Stimulated activated CD8-positive, alpha-beta memory T cell treated with anti-CD3 and anti-CD28 coated beads, Interleukin-12 subunit alpha, Interleukin-12 subunit beta, amount 100 ng/mL, for 24 hours (primary cell): ENCODE results near the gene SLC6A3.

ENCODE experiments used
- DNase-seq: peaks from one replicate; pipeline ENCODE4 v3.0.0-alpha.2; 2020; ENCODE audit errors: extremely low read depth

Gene SLC6A3

GRCh38 chr5:1405539-1406530 is 39.4 kb downstream of the SLC6A3 start:
- no peak for DNase-seq

DNA sequence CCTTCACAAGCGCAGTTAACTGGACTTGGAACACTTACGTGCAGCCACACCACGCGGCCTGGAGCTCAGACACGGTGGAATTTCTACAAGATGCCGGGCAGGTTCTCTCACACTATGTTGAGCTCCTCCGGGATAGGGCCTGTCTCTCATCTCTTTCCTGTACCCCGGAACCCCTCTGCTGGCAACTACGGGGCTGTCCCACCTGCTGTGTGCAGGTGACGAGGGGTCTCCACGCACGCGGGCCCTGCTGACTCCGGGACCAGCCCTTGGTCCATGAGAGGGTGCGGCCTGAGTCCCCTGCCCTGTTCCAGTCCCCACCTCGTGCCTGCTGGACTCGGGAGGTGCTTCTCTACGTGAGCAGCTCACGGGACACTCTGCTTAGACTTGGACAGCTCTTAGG is 40.1 kb downstream of the SLC6A3 start:
- DNase-seq, result no peak

- no peak for DNase-seq
Observed at GRCh38 chr5:1404062-1404461, 41.2 kb downstream of the SLC6A3 start.

DNA sequence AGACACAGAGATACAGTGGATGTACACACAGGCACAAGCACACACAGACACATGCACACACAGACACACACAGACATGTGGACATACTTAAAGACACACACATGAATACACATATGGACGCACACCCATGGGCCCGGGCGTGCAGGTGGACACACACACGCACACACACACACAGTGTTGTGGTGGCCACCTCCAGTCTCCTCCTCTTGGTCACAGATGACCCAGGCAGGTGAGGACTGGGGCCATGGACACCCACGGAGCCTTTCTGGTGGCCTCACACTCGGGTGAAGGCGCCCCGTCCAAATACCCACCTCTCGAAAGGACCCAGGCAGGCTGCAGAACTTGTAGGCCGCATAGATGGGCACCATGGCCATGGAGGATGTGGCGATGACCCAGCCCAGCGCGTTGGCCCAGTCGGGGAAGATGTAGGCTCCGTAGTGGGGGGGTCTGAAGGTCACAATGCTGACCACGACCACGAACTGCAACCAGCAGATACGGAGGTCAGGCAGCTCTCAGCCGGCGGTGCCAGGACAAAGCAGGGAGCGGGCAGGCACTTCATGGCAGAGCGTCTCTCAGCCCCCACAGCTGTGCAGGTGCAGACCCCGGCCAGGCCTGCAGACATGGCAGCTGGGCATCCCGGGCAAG is 42.5 kb downstream of the SLC6A3 start:
- no peak for DNase-seq

- no peak for DNase-seq
Observed at GRCh38 chr5:1401536-1402138, 43.6 kb downstream of the SLC6A3 start.

GRCh38 chr5:1400936-1401335 is 44.3 kb downstream of the SLC6A3 start:
- no peak for DNase-seq

GRCh38 chr5:1400211-1400855 is 44.9 kb downstream of the SLC6A3 start:
- no peak for DNase-seq

- DNase-seq, result no peak
Observed at GRCh38 chr5:1399737-1400136, 45.5 kb downstream of the SLC6A3 start.

DNA sequence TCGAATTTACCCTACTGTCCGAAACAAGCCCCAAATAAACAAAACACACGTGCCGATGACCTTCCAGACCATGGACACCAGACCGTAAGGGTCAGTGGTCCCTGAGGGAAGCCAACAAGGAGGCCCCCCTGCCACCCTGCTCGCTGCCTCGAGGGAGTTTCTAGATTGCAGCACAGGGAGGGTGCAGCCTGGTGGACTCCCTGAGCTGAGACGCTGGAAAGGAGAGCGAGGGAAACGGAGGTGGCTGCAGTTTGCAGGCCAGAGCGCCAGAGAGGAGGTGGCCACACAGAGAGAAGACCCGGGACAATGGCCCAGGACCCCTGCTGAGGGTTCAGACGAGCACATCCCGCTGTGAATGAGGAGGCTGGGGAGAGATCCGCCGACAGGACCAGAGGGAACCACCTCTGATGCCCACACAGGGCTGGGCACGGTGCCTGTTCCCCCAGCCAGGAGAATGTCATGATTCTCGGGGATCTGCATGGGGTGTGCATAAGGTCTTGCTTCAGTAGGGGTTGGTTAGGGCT is 48.9 kb downstream of the SLC6A3 start:
- DNase-seq, result no peak

DNA sequence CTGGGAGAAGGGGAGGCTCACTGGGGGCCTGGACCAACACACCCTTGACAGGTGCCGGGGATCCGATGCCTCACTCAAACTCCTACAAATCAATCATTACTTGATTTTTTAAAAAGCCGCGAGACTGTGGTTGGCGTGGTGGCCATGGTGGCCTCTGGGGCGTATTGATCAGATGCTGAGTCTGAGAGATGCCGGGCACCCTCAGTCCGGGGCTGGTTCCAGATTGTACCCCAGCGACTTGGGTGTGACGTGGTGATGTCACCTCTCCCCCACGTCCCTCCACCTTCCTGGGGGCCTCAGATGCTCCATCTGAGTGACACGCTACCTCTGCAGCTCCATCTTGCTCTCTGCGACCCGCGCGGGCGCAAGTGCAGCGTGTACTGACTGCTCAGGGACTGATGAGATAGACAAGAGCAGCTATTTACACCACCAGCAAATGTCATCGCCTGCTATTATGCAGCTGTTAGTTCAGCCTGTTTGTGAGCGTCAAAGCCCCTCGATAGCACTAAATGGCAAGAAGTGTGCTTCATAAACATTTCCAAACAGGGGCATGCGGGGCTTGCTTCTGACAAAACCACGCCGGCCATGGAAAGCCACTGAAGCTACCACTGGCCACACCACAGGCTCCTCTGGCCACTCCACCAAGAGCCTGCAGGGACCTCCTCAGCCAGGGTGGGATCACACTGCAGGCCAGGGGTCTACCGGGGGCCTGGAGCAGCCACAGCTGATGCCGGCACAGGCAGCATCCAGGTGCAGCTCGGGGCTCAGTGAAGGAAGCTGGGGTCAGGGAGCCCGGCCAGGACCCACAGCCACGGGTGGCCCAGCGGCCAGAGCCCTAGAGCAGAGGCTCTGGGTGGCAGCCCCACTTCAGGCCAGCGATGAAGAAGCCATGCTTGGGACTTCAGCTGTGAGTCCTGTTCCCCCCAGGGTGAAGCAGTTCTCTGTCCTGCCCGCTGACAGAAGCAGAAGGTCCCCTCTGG is 50.1 kb downstream of the SLC6A3 start:
- no peak for DNase-seq

GRCh38 chr5:1393571-1394501 is 51.4 kb downstream of the SLC6A3 start:
- no peak for DNase-seq

DNA sequence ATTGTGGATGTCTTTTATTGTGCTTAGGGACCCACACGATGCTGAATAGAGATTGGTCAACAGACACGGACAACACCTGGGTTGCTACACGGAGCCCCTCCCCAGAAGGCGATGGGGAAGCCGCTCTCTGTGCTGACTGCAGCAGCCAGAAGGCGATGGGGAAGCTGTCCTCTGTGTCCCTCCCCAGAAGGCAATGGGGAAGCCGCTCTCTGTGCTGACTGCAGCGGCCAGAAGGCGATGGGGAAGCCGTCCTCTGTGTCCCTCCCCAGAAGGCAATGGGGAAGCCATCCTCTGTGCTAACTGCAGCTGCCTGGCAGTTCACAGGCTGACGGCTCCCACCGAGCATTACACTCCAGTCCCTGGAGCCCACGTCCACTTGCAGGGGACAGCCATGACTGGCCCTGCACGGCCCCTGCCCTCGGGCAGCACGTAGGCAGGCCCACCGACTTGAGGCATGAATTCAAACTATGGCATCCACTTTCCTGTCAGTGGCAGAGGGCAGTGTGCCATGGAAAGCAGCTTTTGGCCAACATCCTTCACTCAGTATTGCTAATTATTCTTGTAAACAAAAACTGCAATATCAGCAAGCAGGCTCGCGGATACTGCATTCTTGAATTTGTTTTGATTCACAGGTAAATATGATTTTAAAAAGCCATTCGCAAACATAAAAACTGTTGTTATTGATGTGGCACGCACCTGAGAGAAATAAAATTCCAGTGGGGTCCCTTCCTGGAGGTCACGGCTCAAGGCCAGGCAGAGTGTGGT is 52.3 kb downstream of the SLC6A3 start:
- no peak for DNase-seq

DNA sequence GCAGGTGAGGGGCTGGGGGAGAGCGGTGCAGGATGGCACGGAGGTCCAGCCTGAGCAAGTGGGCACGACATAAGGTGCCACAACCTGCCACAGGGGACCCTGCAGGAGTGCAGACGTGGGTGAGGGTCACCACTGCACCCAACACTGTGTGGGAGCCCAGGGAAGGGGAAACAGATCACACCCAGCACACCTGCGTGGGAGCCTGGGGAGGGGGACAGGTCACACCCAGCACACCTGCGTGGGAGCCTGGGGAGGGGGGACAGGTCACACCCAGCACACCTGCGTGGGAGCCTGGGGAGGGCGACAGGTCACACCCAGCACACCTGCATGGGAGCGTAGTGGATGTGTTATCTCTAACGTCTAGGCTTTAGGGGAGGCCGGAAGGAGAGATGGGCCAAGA is 53.0 kb downstream of the SLC6A3 start:
- no peak for DNase-seq

DNA sequence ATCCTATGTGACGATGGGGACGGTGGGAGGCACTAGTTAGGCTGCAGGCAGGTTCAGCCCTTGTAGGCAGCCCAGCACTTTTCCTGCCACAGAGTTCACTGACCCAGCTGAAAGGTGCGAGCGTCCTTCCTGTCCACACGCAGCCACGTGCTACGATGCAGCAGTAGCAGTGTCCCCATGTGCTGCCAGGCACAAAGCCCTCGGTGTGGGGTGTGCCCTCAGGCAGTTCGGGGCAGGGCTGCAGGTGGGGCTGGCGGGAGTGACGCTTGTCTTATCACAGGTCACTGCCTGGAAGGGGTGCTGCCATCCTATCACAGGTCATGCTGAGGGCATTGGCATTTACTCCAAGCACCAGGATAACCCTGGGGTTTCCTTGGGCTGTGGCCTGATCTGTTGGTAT is 53.5 kb downstream of the SLC6A3 start:
- no peak for DNase-seq

GRCh38 chr5:1390861-1391600 is 54.2 kb downstream of the SLC6A3 start:
- no peak for DNase-seq

- DNase-seq, result no peak
Observed at GRCh38 chr5:1390333-1390732, 54.9 kb downstream of the SLC6A3 start.

- DNase-seq, result no peak
Observed at GRCh38 chr5:1388383-1388967, 56.8 kb downstream of the SLC6A3 start.

DNA sequence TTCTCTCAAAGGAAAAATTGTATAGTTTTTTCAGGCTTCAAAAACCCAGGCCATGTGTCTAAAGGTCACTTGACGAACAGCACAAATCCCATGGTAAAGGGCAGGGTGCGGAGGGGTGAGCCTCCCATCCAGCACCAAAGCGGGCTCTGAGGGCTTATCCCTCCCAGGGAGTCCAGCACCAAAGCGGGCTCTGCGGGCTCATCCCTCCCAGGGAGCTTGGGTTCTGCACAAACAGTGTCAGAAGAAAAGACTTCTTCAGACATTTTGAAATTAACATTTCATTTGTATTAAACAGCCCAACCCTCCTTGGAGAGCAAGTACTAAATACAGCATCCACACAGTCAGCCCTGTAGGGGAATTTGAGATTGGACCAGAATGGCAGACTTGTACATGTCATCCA is 57.4 kb downstream of the SLC6A3 start:
- no peak for DNase-seq
